ENCODE data around the gene MED31. TPM values are rescaled to one million over a fixed set of nuclear protein-coding genes. Genes with fewer than 3 reads are reported as not detected.
A peak's percentile ranks its signal among the peaks of the same experiment; 100 is the strongest.

MED31 gene
- total and polyA plus RNA-seq, 2 of the 13 experiments (the other 11 are each of a cell fraction or from before 2014, with no cell fraction given) = 19.0 to 20.9 TPM

DNA sequence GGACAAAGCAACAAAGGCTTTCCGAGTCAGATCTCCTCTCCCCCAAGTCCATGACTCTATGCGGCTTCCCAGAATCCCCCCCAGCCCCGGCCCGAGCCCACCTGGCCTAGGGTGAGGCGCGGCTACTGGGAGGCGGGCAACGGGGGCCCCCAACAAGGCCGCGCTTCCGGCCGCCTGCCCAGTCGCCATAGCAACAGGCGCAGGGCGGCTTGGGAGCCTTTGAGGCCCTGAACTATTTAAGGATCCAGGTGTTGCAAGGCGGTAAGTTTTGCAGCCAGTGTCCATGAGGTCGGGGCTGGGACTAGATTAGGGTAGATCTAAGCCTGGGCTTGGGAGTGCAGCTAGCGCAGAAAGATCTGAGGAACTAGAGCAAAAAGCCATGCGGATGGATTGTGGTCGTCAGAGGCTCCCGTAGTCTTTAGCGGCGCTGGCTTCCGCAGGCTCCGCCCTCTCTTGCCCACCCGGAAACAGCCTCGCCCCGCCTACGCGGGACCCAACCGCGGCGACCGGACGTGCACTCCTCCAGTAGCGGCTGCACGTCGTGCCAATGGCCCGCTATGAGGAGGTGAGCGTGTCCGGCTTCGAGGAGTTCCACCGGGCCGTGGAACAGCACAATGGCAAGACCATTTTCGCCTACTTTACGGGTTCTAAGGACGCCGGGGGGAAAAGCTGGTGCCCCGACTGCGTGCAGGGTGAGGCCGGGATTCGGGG, 10.7 kb downstream of the MED31 start, which contains the start of the genes KIAA0753 and TXNDC17 (continued):
- TF ChIP-seq, protein P1, sequence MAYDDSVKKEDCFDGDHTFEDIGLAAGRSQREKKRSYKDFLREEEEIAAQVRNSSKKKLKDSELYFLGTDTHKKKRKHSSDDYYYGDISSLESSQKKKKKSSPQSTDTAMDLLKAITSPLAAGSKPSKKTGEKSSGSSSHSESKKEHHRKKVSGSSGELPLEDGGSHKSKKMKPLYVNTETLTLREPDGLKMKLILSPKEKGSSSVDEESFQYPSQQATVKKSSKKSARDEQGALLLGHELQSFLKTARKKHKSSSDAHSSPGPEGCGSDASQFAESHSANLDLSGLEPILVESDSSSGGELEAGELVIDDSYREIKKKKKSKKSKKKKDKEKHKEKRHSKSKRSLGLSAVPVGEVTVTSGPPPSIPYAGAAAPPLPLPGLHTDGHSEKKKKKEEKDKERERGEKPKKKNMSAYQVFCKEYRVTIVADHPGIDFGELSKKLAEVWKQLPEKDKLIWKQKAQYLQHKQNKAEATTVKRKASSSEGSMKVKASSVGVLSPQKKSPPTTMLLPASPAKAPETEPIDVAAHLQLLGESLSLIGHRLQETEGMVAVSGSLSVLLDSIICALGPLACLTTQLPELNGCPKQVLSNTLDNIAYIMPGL (CRISPR knock-in tag; IDR thresholded peaks at IDR 0.05; ENCODE audit: borderline replicate concordance in 1 of 2, low read depth in 1 of 2) = peak; percentile 56 to 74
- TF ChIP-seq, protein P2, sequence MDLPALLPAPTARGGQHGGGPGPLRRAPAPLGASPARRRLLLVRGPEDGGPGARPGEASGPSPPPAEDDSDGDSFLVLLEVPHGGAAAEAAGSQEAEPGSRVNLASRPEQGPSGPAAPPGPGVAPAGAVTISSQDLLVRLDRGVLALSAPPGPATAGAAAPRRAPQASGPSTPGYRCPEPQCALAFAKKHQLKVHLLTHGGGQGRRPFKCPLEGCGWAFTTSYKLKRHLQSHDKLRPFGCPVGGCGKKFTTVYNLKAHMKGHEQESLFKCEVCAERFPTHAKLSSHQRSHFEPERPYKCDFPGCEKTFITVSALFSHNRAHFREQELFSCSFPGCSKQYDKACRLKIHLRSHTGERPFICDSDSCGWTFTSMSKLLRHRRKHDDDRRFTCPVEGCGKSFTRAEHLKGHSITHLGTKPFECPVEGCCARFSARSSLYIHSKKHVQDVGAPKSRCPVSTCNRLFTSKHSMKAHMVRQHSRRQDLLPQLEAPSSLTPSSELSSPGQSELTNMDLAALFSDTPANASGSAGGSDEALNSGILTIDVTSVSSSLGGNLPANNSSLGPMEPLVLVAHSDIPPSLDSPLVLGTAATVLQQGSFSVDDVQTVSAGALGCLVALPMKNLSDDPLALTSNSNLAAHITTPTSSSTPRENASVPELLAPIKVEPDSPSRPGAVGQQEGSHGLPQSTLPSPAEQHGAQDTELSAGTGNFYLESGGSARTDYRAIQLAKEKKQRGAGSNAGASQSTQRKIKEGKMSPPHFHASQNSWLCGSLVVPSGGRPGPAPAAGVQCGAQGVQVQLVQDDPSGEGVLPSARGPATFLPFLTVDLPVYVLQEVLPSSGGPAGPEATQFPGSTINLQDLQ (CRISPR knock-in tag; IDR thresholded peaks at IDR 0.05) = no peak
- TF ChIP-seq NR2F6 (IDR thresholded peaks at IDR 0.05) = no peak
- no peak; the same call in 1 of the 2 replicates for TF ChIP-seq NR2F6 (CRISPR knock-in tag; IDR thresholded peaks at IDR 0.05)
- TF ChIP-seq, protein P3, sequence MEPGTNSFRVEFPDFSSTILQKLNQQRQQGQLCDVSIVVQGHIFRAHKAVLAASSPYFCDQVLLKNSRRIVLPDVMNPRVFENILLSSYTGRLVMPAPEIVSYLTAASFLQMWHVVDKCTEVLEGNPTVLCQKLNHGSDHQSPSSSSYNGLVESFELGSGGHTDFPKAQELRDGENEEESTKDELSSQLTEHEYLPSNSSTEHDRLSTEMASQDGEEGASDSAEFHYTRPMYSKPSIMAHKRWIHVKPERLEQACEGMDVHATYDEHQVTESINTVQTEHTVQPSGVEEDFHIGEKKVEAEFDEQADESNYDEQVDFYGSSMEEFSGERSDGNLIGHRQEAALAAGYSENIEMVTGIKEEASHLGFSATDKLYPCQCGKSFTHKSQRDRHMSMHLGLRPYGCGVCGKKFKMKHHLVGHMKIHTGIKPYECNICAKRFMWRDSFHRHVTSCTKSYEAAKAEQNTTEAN (CRISPR knock-in tag; conservative IDR thresholded peaks at IDR 0.05) = 0 out of 2 replicates have a peak, but pooled peaks have one; percentile 52
- TF ChIP-seq, protein P4, sequence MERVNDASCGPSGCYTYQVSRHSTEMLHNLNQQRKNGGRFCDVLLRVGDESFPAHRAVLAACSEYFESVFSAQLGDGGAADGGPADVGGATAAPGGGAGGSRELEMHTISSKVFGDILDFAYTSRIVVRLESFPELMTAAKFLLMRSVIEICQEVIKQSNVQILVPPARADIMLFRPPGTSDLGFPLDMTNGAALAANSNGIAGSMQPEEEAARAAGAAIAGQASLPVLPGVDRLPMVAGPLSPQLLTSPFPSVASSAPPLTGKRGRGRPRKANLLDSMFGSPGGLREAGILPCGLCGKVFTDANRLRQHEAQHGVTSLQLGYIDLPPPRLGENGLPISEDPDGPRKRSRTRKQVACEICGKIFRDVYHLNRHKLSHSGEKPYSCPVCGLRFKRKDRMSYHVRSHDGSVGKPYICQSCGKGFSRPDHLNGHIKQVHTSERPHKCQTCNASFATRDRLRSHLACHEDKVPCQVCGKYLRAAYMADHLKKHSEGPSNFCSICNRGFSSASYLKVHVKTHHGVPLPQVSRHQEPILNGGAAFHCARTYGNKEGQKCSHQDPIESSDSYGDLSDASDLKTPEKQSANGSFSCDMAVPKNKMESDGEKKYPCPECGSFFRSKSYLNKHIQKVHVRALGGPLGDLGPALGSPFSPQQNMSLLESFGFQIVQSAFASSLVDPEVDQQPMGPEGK (CRISPR knock-in tag; IDR thresholded peaks at IDR 0.05) = peak; percentile 92
- no peak for TF ChIP-seq MTA3 (CRISPR knock-in tag; IDR thresholded peaks at IDR 0.05)
- no peak for TF ChIP-seq DNMT1 (CRISPR knock-in tag; IDR thresholded peaks at IDR 0.05)
- TF ChIP-seq, protein P5, sequence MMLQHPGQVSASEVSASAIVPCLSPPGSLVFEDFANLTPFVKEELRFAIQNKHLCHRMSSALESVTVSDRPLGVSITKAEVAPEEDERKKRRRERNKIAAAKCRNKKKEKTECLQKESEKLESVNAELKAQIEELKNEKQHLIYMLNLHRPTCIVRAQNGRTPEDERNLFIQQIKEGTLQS (CRISPR knock-in tag; IDR thresholded peaks at IDR 0.05) = no peak; the same call in 1 of the 2 replicates
- no peak for TF ChIP-seq ZNF3 (CRISPR knock-in tag; IDR thresholded peaks at IDR 0.05)
- TF ChIP-seq SRF (IDR thresholded peaks at IDR 0.05; ENCODE audit: low read depth, low read length) = peak; percentile 78; the same call in 1 of the 2 replicates
- peak; percentile 76 for TF ChIP-seq ZSCAN31 (CRISPR knock-in tag; IDR thresholded peaks at IDR 0.05; ENCODE audit: low read depth)
- TF ChIP-seq, protein P6, sequence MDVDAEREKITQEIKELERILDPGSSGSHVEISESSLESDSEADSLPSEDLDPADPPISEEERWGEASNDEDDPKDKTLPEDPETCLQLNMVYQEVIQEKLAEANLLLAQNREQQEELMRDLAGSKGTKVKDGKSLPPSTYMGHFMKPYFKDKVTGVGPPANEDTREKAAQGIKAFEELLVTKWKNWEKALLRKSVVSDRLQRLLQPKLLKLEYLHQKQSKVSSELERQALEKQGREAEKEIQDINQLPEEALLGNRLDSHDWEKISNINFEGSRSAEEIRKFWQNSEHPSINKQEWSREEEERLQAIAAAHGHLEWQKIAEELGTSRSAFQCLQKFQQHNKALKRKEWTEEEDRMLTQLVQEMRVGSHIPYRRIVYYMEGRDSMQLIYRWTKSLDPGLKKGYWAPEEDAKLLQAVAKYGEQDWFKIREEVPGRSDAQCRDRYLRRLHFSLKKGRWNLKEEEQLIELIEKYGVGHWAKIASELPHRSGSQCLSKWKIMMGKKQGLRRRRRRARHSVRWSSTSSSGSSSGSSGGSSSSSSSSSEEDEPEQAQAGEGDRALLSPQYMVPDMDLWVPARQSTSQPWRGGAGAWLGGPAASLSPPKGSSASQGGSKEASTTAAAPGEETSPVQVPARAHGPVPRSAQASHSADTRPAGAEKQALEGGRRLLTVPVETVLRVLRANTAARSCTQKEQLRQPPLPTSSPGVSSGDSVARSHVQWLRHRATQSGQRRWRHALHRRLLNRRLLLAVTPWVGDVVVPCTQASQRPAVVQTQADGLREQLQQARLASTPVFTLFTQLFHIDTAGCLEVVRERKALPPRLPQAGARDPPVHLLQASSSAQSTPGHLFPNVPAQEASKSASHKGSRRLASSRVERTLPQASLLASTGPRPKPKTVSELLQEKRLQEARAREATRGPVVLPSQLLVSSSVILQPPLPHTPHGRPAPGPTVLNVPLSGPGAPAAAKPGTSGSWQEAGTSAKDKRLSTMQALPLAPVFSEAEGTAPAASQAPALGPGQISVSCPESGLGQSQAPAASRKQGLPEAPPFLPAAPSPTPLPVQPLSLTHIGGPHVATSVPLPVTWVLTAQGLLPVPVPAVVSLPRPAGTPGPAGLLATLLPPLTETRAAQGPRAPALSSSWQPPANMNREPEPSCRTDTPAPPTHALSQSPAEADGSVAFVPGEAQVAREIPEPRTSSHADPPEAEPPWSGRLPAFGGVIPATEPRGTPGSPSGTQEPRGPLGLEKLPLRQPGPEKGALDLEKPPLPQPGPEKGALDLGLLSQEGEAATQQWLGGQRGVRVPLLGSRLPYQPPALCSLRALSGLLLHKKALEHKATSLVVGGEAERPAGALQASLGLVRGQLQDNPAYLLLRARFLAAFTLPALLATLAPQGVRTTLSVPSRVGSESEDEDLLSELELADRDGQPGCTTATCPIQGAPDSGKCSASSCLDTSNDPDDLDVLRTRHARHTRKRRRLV (CRISPR knock-in tag; IDR thresholded peaks at IDR 0.05) = peak; percentile 32; the same call in 1 of the 2 replicates
- no peak for TF ChIP-seq ZNF816 (CRISPR knock-in tag; IDR thresholded peaks at IDR 0.05; ENCODE audit: borderline replicate concordance)
- peak; percentile 22; the same call in 1 of the 2 replicates for TF ChIP-seq ZMAT3 (CRISPR knock-in tag; conservative IDR thresholded peaks at IDR 0.05)

Data from HepG2 (cell line).